HG02763 (cell line): Measurements from ENCODE around the gene AP2A2.
"Not testable (repeated sequence)": the region's sequence is repeated elsewhere in the genome, so short reads cannot be mapped to it uniquely, and the experiment has no call there.

Experiments
- ATAC-seq: cut with Tn5 transposase; IDR thresholded peaks from one replicate; pipeline ENCODE4 v1.9.1; 2021; ENCODE audit warnings: mild to moderate bottlenecking, moderate library complexity; ENCODE audit not compliant: unreplicated experiment

AP2A2 gene

GRCh38 chr11:972523-973211 is 47.0 kb downstream of the AP2A2 start:
- ATAC-seq = no peak

GRCh38 chr11:973237-973636 is 47.6 kb downstream of the AP2A2 start:
- ATAC-seq = no peak

DNA sequence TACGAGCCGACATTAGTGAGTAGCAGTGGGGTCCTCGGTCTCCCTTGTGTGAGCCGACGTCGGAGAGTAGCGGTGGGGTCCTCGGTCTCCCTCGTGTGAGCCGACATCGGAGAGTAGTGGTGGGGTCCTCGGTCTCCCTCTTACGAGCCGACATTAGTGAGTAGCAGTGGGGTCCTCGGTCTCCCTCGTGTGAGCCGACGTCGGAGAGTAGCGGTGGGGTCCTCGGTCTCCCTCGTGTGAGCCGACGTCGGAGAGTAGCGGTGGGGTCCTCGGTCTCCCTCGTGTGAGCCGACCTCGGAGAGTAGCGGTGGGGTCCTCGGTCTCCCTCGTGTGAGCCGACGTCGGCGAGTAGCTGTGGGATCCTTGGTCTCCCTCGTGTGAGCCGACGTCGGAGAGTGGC is 49.7 kb downstream of the AP2A2 start:
- ATAC-seq = not testable (repeated sequence)

DNA sequence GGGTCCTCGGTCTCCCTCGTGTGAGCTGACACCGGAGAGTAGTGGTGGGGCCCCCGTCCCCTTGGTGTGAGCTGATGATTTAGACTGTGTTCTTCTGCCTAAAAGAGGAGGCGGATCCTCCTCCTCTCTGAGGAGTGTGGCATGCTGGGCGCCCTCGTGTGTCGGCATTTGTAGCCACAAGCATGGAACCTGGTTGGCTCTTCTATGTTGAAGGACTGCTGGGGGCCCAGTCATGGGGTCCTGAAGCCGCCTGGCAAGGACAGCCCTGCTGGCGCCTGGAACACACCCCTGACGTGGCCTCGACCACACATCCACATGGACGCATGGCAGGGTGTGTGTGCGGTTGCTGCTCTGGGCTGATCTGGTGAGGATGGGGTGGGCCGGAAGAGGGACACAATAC is 50.2 kb downstream of the AP2A2 start:
- no peak for ATAC-seq

DNA sequence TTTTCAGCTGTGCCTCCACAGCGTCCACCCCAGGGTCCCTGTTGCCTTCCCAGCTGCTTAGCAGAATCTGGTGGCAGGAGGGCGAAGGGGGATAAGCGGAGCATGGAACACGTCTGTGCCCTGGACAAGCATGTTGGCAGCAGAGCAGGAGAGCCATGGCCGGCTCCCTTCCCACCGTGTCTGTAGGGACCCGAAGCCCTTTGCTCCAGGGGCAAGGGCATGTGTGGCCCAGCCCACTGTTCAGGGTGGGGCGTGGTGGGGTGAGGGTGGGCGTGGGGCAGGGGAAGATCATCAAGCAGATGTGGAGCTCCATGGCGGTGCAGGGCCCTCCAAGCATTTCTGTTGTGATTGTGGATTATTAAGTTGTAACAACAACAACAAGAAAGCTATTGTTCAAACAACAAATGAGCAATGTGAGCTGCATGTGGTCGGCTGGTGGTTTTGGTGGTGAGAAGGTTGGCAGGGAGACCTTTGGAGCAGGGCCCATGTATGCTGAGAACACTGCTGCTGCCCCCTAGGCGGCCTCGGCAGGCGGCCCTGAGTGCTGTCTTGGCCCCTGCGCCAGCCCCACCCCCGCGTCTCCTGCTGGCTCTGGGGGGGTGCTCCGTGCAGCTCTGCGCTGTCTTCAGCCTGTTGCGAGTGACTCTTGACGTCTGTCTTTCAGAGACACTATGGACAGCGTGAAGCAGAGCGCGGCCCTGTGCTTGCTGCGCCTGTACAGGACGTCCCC is 50.9 kb downstream of the AP2A2 start:
- no peak for ATAC-seq

DNA sequence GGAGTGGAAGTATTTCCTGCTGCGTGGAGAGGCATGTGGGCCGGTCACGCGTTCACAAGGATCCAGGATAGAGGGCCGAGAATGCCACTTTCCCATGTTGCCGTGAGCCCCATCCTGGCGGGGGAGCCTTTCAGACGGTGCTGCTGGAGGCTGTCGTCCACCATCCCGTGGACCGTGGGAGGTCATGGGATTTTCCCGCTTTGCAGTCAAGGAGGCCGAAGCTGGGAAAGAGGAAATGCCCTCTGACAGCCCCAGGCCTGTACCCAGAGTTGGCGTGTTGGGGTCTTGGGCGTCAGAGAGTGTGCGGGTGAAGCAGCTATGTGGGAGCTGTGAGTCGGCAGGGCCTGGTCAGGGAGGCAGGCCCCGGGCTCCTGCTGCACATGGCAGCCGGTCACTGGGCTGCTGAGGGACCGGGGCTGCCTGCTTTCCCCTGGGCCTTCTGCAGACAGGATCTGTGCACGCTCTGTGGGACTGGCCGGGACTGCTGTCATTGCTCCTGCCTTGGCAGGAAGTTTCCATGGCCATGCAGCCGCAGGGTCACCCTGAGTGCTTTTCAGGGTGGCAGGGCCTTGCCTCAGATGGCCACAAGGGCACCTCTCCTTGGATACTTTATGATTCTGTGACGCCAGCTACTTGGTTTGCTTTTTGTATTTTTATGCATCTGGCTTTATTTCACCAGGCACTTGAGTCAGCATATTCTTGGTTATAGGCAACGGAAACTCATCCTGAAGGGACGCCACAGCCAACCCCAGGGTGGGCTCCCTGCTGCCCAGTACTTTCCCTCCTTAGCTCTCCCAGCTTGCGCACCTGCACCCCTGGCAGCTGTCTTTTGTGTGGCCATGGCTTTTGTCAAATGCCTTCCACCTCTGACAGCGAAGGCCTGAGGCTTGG is 52.4 kb downstream of the AP2A2 start:
- ATAC-seq = no peak

DNA sequence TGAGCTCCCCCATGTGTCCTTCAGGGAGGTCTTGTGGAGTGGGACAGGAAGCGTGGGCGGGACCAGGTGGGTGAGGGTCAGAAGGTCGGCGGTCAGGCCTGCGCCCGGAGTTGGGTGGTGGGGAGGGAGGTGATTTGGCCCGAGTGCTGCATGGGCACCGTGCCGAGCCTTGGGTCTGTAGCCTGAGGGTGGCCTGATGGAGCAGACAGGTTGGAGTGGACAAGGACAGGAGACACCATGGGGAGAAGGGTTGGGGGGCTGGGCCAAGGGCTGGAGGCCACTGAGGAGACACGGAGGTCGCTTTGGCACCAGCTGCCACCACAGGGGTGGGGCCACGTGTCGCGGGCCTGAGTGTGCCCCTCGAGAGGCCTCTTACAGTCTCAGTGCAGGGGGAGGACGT is 53.1 kb downstream of the AP2A2 start:
- ATAC-seq = no peak

DNA sequence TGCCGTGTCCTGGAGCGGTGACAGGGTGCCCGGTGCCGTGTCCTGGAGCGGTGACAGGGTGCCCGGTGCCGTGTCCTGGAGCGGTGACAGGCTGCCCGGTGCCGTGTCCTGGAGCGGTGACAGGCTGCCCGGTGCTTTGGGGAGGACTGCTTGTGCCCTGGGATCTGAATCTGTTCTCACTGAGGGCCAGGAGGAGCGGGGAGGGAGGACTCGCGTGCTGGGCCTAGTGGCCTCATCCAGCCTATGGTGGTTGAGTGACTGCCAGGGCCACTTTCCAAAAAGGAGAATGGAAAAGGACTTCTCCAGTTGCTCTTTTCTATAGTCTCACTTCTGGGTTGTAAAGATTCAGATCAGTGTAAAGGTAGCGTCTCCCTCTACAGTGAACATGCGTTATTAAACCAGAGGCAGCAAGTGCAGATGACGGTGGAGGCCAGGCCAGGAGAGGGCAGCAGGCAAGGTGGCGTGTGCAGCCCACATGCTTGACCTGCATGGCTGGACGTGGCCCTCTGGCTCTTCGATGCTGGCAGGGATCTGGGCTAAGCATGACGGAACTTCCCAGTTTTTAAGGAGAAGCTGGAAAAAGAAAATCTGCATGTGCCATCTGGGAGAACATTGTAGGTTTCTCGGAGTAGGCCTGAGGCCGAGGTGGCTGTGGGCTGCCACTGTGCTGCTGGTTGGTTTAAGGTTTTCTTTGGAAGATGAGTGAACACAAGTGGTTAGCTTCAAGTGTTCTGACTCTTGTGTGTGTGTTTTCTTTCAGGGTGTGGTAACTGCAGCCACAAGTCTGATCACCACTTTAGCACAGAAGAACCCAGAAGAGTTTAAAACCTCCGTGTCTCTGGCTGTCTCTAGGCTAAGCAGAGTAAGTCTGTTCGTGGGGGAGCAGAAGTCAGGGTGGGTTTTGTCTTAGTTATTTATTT is 55.0 kb downstream of the AP2A2 start:
- ATAC-seq = no peak

DNA sequence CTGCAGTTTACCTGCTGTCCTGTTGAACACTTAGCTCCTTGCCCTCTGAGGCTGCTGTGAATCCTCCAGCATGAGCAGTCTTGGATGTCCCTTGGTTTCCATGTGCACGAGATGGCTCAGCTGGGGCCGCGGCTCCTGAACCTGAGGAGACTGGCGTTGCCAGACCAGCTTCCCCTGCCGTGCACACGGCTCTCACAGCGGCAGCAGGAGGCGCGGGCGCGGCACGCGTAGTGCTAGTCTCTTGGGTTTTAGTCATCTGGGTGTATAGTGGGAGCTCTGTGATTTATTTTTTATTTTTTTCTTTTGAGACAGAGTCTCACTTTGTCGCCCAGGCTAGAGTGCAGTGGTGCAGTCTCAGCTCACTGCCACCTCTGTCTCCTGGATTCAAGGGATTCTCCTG is 56.1 kb downstream of the AP2A2 start:
- ATAC-seq = no peak

- no peak for ATAC-seq
Observed at GRCh38 chr11:984546-984945, 58.9 kb downstream of the AP2A2 start.

DNA sequence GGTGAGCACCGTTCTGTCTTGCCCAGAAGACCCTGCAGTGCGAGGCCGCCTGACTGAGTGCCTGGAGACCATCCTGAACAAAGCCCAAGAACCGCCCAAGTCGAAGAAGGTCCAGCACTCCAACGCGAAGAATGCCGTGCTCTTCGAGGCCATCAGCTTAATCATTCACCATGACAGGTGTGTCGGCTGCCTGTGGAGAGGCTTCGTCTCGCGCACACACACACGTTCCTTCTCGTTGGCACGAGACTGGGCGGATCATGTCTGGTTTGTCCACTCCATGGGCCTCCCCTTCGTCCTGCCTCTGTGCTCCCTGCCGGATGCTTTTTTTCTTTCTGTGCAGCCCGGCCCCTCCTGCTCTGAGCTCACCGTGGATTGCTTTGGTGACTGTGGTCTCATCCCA is 59.7 kb downstream of the AP2A2 start:
- no peak for ATAC-seq

DNA sequence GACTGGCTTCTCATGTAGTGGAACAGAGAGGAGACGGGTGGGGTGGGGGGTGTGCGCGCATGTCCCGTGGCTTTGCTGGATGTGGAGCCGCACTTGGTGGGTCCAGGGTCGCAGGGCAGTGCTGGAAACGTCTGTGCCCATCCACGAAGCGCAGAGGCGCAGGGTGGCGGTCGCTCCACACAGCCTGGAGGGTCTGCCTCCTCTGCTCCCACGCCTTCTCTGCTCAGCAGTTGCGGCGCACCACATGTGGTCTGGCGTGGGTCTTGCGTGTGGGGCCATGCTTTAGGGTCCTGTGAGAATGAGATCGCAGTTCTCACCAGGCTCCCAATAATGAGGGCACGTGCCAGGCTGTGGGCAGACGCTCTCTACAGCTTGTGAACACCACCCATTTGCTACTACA is 60.2 kb downstream of the AP2A2 start:
- no peak for ATAC-seq

DNA sequence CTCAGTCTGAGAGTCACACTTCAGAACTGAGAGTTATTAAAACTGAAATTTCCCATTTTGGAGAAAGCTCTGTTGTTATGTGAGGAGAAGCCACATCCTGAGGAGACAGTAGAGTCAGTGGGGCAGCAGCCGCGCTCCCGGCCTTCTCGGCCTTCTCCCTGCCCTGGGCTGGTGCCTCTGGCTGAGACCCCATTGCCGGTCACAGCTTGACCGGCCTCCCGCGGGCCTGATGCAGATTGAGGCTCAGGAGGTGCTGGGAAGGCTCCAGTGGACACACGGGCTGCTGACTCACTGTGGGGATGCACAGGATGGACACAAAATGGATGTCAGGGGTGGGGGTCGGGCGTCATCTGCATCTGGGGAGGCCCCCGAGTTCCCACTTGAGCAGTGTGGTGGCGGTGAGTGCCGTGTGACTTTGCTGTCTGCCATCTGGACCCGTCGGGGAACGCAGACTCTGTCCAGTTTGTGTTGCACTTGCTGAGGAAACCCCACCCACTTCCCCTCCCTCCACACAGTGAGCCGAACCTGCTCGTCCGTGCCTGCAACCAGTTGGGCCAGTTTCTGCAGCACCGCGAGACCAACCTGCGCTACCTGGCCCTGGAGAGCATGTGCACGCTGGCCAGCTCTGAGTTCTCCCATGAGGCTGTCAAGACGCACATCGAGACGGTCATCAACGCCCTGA is 60.7 kb downstream of the AP2A2 start:
- no peak for ATAC-seq

DNA sequence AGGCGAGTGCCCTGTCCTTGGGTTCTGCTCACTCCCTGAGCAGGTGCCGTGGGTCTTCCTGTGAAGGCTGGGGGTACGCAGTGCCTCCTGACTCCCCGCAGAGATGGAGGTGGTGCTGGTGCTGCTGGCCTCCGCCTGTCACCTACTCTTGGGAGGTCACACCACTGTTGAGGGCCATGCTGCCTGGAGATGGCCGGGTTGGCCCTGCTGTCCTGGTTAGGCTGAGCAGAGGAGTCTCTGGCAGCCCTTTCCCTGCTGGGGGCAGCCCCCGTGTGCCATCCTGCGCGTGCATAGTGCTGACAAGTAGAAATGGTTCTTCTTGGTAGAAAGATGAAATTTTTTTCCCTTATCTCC is 61.3 kb downstream of the AP2A2 start:
- no peak for ATAC-seq

GRCh38 chr11:987671-988070 is 62.0 kb downstream of the AP2A2 start:
- no peak for ATAC-seq

- no peak for ATAC-seq
Observed at GRCh38 chr11:990101-990500, 64.4 kb downstream of the AP2A2 start.

GRCh38 chr11:991034-991433 is 65.4 kb downstream of the AP2A2 start:
- ATAC-seq = no peak

GRCh38 chr11:991711-992307 is 66.1 kb downstream of the AP2A2 start:
- ATAC-seq = no peak

GRCh38 chr11:992577-992976 is 66.9 kb downstream of the AP2A2 start:
- no peak for ATAC-seq
